Osteocyte (in vitro differentiated cells): ENCODE data around the gene PARN. TPM values are rescaled to one million over a fixed set of nuclear protein-coding genes. Genes with fewer than 3 reads are reported as not detected.

ENCODE experiments used
- DNase-seq: peaks from one replicate; pipeline ENCODE4 v3.0.0; 2021; ENCODE audit warnings: mixed read lengths; ENCODE audit not compliant: unreplicated experiment; ENCODE audit errors: extremely low spot score
- H3K27ac Mint-ChIP-seq: one replicate; pipeline ENCODE4 v1.8.0; 2021; ENCODE audit warnings: mild to moderate bottlenecking, mixed read lengths; ENCODE audit not compliant: unreplicated experiment
- H3K27me3 Mint-ChIP-seq: one replicate; pipeline ENCODE4 v1.8.0; 2021; ENCODE audit warnings: mixed read lengths; ENCODE audit not compliant: unreplicated experiment
- H3K36me3 Mint-ChIP-seq: one replicate; pipeline ENCODE4 v1.8.0; 2021; ENCODE audit warnings: mixed read lengths; ENCODE audit not compliant: unreplicated experiment
- H3K4me1 Mint-ChIP-seq: one replicate; pipeline ENCODE4 v1.8.0; 2021; ENCODE audit warnings: mixed read lengths; ENCODE audit not compliant: unreplicated experiment
- H3K4me3 Mint-ChIP-seq: one replicate; pipeline ENCODE4 v1.8.0; 2021; ENCODE audit warnings: mild to moderate bottlenecking, moderate library complexity, mixed read lengths; ENCODE audit not compliant: unreplicated experiment
- H3K9me3 Mint-ChIP-seq: one replicate; pipeline ENCODE4 v1.8.0; 2021; ENCODE audit warnings: mixed read lengths; ENCODE audit not compliant: unreplicated experiment
- CTCF ChIP-seq: fragments of 200-600 bp; sonication (generic); IDR thresholded peaks from 2 replicates; pipeline ENCODE4 v1.5.0; 2021; ENCODE audit warnings: antibody characterized with exemption, mild to moderate bottlenecking, moderate library complexity
- total RNA-seq: library from RNA; stranded (reverse); gene quantifications from 2 replicates; pipeline ENCODE4 v1.2.1, GENCODE V29; 2021

PARN gene
- total RNA-seq, 1 donor from 2014 or later = 34.2 TPM

GRCh38 chr16:14564323-14564722, 65.7 kb downstream of the PARN start:
- Mint-ChIP-seq H3K27me3 (no peaks in the 10 kb centered on the region), H3K9me3 (no peaks in the 10 kb centered on the region), H3K27ac (no peak overlapping the region), H3K4me3 (no peak overlapping the region), H3K4me1 (peaks cover 24% of the 10 kb centered on the region), H3K36me3 (peaks cover 4% of the 10 kb centered on the region)
- no peak for DNase-seq
- TF ChIP-seq CTCF = no peak

GRCh38 chr16:14562691-14563491, 67.2 kb downstream of the PARN start:
- H3K4me3 Mint-ChIP-seq = no peak overlapping the region
- DNase-seq = no peak
- no peaks in the 10 kb centered on the region for H3K27me3 Mint-ChIP-seq
- H3K4me1 Mint-ChIP-seq = peaks cover 24% of the 10 kb centered on the region
- no peak overlapping the region for H3K27ac Mint-ChIP-seq
- no peaks in the 10 kb centered on the region for H3K9me3 Mint-ChIP-seq
- no peak for TF ChIP-seq CTCF
- H3K36me3 Mint-ChIP-seq = peaks cover 4% of the 10 kb centered on the region

GRCh38 chr16:14560523-14560922, 69.5 kb downstream of the PARN start:
- Mint-ChIP-seq H3K9me3 (no peaks in the 10 kb centered on the region), H3K27ac (no peak overlapping the region), H3K27me3 (no peaks in the 10 kb centered on the region), H3K4me3 (no peak overlapping the region), H3K4me1 (peaks cover 11% of the 10 kb centered on the region), H3K36me3 (peaks cover 7% of the 10 kb centered on the region)
- no peak for TF ChIP-seq CTCF
- no peak for DNase-seq

DNA sequence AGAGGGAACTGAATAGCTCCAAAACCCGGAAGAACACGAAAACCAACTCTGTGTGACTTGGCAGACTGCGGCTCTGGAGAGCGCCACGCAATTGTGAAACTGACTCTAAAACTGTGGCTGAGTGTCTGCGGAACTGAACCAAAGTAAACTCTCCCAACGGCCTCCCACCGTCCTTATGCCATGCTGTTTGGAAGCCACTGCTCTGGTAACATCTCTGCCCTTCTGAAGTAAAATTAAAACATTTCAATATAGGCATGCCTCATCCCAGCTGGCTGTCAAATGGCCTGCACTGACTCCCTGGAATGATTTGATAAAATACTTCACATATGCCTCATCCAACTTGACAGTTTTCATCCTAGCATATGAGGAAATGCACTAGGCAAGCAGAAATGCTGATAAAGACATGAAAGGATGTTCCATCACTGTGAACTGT, 70.2 kb downstream of the PARN start:
- H3K27me3 Mint-ChIP-seq = no peaks in the 10 kb centered on the region
- peaks cover 7% of the 10 kb centered on the region for H3K36me3 Mint-ChIP-seq
- no peaks in the 10 kb centered on the region for H3K9me3 Mint-ChIP-seq
- H3K27ac Mint-ChIP-seq = no peak overlapping the region
- no peak overlapping the region for H3K4me3 Mint-ChIP-seq
- no peak for DNase-seq
- no peak for TF ChIP-seq CTCF
- peaks cover 4% of the 10 kb centered on the region for H3K4me1 Mint-ChIP-seq

GRCh38 chr16:14553447-14553846, 76.6 kb downstream of the PARN start:
- no peak for DNase-seq
- Mint-ChIP-seq H3K9me3 (no peaks in the 10 kb centered on the region), H3K4me1 (no peaks in the 10 kb centered on the region), H3K27ac (no peak overlapping the region), H3K4me3 (no peak overlapping the region), H3K36me3 (peaks cover 21% of the 10 kb centered on the region), H3K27me3 (no peaks in the 10 kb centered on the region)
- no peak for TF ChIP-seq CTCF
